ENCODE results near the gene C5orf63. TPM values are rescaled to one million over a fixed set of nuclear protein-coding genes. Genes with fewer than 3 reads are reported as not detected.
A peak's percentile ranks its signal among the peaks of the same experiment; 100 is the strongest.
"Not testable (repeated sequence)": the region's sequence is repeated elsewhere in the genome, so short reads cannot be mapped to it uniquely, and the experiment has no call there.

Gene C5orf63
- total RNA-seq, 1 donor from 2014 or later: 5.1 TPM

DNA sequence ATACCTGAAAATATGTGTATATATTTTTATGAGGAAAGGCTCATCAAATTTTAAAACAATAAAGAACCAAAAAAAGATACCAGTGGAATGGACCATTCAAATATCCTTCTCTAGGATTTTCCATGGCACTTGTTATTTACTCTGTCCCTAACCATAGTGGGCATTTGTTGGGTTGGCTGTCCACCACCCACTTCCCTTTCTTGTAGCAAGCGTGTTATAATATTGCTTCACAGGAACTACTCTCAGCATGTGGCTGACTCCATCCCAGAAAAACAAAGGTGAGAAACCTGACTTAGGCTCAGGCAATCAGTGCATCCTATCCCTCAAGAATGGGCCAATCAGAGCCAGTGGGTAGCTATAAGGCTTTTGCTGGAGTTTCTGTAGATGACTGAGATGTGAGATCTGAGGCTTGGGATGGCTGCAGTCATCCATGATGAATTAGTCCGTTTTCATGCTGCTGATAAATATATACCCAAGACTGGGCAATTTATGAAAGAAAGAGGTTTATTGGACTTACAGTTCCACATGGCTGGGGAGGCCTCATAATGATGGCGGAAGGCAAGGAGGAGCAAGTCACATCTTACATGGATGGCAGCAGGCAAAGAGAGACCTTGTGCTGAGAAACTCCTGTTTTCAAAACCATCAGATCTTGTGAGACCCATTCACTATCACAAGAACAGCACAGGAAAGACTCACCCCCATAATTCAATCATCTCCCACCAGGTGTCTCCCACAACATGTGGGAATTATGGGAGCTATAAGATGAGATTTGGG, 17.2 kb downstream of the C5orf63 start:
- Mint-ChIP-seq H3K4me3 (no peak overlapping the region), H3K27me3 (no peaks in the 10 kb centered on the region), H3K9me3 (no peaks in the 10 kb centered on the region), H3K36me3 (peaks cover 5% of the 10 kb centered on the region), H3K27ac (no peak overlapping the region), H3K4me1 (ENCODE audit: unreplicated experiment) (no peaks in the 10 kb centered on the region)
- no peak for DNase-seq (ENCODE audit: extremely low spot score, unreplicated experiment)
- TF ChIP-seq, protein P1, sequence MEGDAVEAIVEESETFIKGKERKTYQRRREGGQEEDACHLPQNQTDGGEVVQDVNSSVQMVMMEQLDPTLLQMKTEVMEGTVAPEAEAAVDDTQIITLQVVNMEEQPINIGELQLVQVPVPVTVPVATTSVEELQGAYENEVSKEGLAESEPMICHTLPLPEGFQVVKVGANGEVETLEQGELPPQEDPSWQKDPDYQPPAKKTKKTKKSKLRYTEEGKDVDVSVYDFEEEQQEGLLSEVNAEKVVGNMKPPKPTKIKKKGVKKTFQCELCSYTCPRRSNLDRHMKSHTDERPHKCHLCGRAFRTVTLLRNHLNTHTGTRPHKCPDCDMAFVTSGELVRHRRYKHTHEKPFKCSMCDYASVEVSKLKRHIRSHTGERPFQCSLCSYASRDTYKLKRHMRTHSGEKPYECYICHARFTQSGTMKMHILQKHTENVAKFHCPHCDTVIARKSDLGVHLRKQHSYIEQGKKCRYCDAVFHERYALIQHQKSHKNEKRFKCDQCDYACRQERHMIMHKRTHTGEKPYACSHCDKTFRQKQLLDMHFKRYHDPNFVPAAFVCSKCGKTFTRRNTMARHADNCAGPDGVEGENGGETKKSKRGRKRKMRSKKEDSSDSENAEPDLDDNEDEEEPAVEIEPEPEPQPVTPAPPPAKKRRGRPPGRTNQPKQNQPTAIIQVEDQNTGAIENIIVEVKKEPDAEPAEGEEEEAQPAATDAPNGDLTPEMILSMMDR (conservative IDR thresholded peaks at IDR 0.05): no peak

DNA sequence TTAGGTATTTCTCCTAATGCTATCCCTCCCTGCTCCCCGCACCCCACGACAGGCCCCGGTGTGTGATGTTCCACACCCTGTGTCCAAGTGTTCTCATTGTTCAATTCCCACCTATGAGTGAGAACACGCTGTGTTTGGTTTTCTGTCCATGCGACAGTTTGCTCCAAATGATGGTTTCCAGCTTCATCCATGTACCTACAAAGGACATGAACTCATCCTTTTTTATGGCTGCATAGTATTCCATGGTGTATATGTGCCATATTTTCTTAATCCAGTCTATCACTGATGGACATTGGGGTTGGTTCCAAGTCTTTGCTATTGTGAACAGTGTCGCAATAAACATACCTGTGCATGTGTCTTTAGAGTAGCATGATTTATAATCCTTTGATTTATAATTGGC, 19.8 kb downstream of the C5orf63 start:
- H3K27me3 Mint-ChIP-seq; H3K4me1 Mint-ChIP-seq (ENCODE audit: unreplicated experiment); H3K36me3 Mint-ChIP-seq; H3K9me3 Mint-ChIP-seq; DNase-seq (ENCODE audit: extremely low spot score, unreplicated experiment); H3K27ac Mint-ChIP-seq; H3K4me3 Mint-ChIP-seq: not testable (repeated sequence)

DNA sequence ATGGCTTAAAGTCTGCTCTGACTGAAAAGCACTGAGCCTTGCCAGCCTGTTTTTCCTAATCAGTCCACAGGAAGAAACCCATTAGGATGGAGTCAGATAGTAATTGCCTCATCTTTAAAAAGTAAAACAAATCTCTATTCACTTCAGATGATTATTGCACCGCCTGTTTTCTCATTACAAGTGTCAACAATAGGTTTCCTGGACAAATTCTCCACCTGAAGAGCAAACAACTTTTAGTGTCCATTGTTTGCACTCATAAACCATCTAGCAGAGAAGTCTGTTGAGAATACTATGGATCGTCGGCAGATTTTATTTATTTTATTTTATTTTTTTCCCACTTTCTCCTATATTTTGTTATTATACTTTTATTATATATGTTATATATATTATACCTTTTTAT, 20.3 kb downstream of the C5orf63 start:
- TF ChIP-seq, protein P1 (conservative IDR thresholded peaks at IDR 0.05): no peak
- peaks cover 3% of the 10 kb centered on the region for H3K27me3 Mint-ChIP-seq
- no peaks in the 10 kb centered on the region for H3K9me3 Mint-ChIP-seq
- peaks cover 5% of the 10 kb centered on the region for H3K36me3 Mint-ChIP-seq
- H3K4me3 Mint-ChIP-seq: no peak overlapping the region
- no peaks in the 10 kb centered on the region for H3K4me1 Mint-ChIP-seq (ENCODE audit: unreplicated experiment)
- no peak overlapping the region for H3K27ac Mint-ChIP-seq
- DNase-seq (ENCODE audit: extremely low spot score, unreplicated experiment): no peak

DNA sequence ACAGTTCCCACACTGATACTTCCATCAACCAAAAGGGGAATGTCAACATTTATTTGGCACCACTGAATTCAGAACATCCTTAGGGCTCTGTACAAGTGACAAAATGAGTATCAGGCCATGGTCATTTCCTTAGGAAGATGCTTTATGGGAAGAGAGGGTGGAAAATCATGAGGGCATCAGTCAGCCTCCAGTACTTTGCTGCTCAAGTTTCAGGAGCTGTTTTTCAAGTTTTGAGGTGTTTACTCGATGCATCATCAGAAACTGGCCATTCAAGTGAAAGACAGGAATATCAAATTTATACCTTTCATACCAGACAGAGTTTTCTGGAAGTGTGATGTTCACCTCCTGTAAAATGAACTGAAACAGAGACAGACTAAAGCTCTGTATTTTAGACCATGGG, 21.7 kb downstream of the C5orf63 start:
- Mint-ChIP-seq H3K27me3 (peaks cover 3% of the 10 kb centered on the region), H3K27ac (no peak overlapping the region), H3K4me3 (no peak overlapping the region), H3K4me1 (ENCODE audit: unreplicated experiment) (no peaks in the 10 kb centered on the region), H3K9me3 (no peaks in the 10 kb centered on the region), H3K36me3 (peaks cover 5% of the 10 kb centered on the region)
- TF ChIP-seq, protein P1 (conservative IDR thresholded peaks at IDR 0.05): no peak
- no peak for DNase-seq (ENCODE audit: extremely low spot score, unreplicated experiment)

DNA sequence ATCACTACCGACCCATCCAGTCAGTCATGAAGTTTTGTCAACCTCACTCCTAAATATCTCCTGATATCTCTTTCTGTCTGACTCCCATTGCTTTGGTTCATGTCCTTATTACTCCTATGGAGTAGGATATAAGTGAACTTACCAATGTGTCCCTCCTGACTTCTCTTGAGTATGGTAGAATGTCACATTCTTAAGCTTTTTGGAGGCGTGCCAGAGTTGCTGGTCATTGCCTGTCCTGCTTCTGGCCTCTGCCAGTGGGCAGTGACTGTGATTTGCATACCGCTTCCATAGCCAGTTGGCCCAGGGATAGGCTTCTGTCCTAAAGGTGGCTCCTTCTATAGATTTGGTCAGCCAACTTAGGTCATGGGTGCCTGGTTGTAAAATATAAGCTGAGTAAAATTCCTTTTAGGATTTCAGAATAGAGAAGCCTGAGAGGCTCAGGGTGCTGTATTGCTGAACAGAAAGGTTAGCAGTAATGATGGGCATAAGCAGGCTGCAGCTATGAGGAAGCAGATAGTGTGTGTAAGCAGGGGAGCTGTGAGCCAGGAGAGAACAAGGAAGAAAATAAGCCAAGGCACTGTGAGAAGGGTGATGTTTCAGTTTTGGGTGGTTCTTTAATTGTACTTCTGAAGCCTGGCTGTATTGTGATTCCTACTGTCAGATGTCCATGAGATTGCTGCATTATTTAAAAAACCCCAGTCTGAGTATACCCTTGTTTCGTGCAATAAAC, 26.8 kb downstream of the C5orf63 start:
- H3K9me3 Mint-ChIP-seq: no peaks in the 10 kb centered on the region
- DNase-seq (ENCODE audit: extremely low spot score, unreplicated experiment): no peak
- TF ChIP-seq, protein P1 (conservative IDR thresholded peaks at IDR 0.05): no peak
- H3K27me3 Mint-ChIP-seq: peaks cover 3% of the 10 kb centered on the region
- H3K27ac Mint-ChIP-seq: no peak overlapping the region
- H3K4me3 Mint-ChIP-seq: no peak overlapping the region
- no peaks in the 10 kb centered on the region for H3K36me3 Mint-ChIP-seq
- H3K4me1 Mint-ChIP-seq (ENCODE audit: unreplicated experiment): no peaks in the 10 kb centered on the region

DNA sequence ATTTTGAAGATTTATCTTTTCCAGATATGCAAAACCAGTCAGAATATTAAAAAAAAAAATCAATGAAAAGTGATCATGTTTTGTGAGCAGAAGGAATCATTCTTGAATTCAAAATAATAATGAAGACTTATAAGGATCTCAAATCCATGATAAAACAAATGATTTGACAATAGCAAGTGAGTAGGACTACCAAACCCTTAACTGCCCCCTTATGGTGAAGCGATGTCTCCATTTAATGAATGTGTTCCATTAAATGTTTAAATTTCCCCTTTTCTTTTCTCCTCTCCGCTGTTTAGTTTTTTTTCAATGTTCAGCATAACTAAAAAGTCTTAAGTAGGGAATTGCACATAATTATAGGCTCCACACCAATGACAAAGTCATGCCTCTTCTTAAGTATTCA, 30.7 kb downstream of the C5orf63 start:
- DNase-seq (ENCODE audit: extremely low spot score, unreplicated experiment): no peak
- no peak overlapping the region for H3K4me3 Mint-ChIP-seq
- no peaks in the 10 kb centered on the region for H3K36me3 Mint-ChIP-seq
- peaks cover 6% of the 10 kb centered on the region for H3K27me3 Mint-ChIP-seq
- TF ChIP-seq, protein P1 (conservative IDR thresholded peaks at IDR 0.05): peak; percentile 37
- peaks cover 8% of the 10 kb centered on the region for H3K4me1 Mint-ChIP-seq (ENCODE audit: unreplicated experiment)
- no peaks in the 10 kb centered on the region for H3K9me3 Mint-ChIP-seq
- no peak overlapping the region for H3K27ac Mint-ChIP-seq

Data from type B pancreatic cell (in vitro differentiated cells).